OCI-LY3 (cell line): ENCODE data around the gene ANKRD39.

Experiments
- H2AFZ ChIP-seq: fragments of 200-600, 300-600 bp; shearing (Covaris generic); 2 replicates; pipeline ENCODE4 v1.6.0; 2014; ENCODE audit warnings: antibody characterized with exemption, low read depth, low read length
- H3K27ac ChIP-seq: fragments of 200-600, 300-600 bp; sonication (generic); 2 replicates; pipeline ENCODE4 v1.5.1; 2014; ENCODE audit warnings: mild to moderate bottlenecking, low read length, moderate library complexity, mixed read lengths
- H3K27me3 ChIP-seq: fragments of 200-600, 300-600 bp; sonication (generic); 2 replicates; pipeline ENCODE4 v1.6.1; 2014; ENCODE audit warnings: low read depth, low read length, mixed read lengths
- H3K36me3 ChIP-seq: fragments of 200-600, 300-600 bp; sonication (generic); replicated peaks from 2 replicates; pipeline ENCODE3; 2014; ENCODE audit warnings: low read depth, low read length, mixed read lengths
- H3K4me1 ChIP-seq: fragments of 300-600, 200-600 bp; sonication (generic); 2 replicates; pipeline ENCODE4 v1.6.1; 2014; ENCODE audit warnings: low read length, mixed read lengths
- H3K4me2 ChIP-seq: fragments of 200-600, 300-600 bp; sonication (generic); 2 replicates; pipeline ENCODE4 v1.6.1; 2014; ENCODE audit warnings: low read length, mixed read lengths
- H3K4me3 ChIP-seq: fragments of 300-600, 200-600 bp; sonication (generic); 2 replicates; pipeline ENCODE4 v1.5.1; 2014; ENCODE audit warnings: antibody characterized with exemption, mild to moderate bottlenecking, low read length, moderate library complexity
- H3K79me2 ChIP-seq: fragments of 300-600, 200-600 bp; shearing (Covaris generic); 2 replicates; pipeline ENCODE4 v1.6.1; 2014; ENCODE audit warnings: mild to moderate bottlenecking, low read length, mixed read lengths
- H3K9ac ChIP-seq: fragments of 300-600, 200-600 bp; shearing (Covaris generic); 2 replicates; pipeline ENCODE4 v1.6.0; 2014; ENCODE audit warnings: mild to moderate bottlenecking, low read length, moderate library complexity
- H3K9me3 ChIP-seq: fragments of 200-600, 300-600 bp; shearing (Covaris generic); 2 replicates; pipeline ENCODE4 v1.6.1; 2014; ENCODE audit warnings: low read length, mixed read lengths; ENCODE audit not compliant: insufficient read depth
- H4K20me1 ChIP-seq: fragments of 200-600, 300-600 bp; sonication (generic); 2 replicates; pipeline ENCODE4 v1.6.1; 2016; ENCODE audit warnings: low read length, mixed read lengths; ENCODE audit not compliant: insufficient read depth
- CTCF ChIP-seq: fragments of 200-600, 300-600 bp; sonication (generic); IDR thresholded peaks from 2 replicates; pipeline ENCODE4 v1.5.1; 2014; ENCODE audit warnings: antibody characterized with exemption, low read length, low read depth
- EZH2phosphoT487 ChIP-seq: fragments of 200-600 bp; shearing (Covaris generic); IDR thresholded peaks from 2 replicates; pipeline ENCODE4 v1.6.1; 2018; ENCODE audit warnings: antibody characterized with exemption, mixed run types, low read depth

ANKRD39 gene

GRCh38 chr2:96881349-96882195 lies 23.8 kb upstream of the ANKRD39 start:
- H2AFZ ChIP-seq: no peak overlapping the region
- H3K9ac ChIP-seq: no peak overlapping the region
- no peaks in the 10 kb centered on the region for H3K79me2 ChIP-seq
- no peaks in the 10 kb centered on the region for H4K20me1 ChIP-seq
- no peaks in the 10 kb centered on the region for H3K9me3 ChIP-seq
- H3K36me3 ChIP-seq: no peaks in the 10 kb centered on the region
- H3K4me1 ChIP-seq: peaks cover 23% of the 10 kb centered on the region
- H3K4me2 ChIP-seq: no peak overlapping the region
- TF ChIP-seq CTCF: no peak
- no peak for TF ChIP-seq EZH2phosphoT487
- no peaks in the 10 kb centered on the region; the same call in 1 of the 2 replicates for H3K27me3 ChIP-seq
- H3K27ac ChIP-seq: no peak overlapping the region
- H3K4me3 ChIP-seq: no peak overlapping the region

- H3K9ac ChIP-seq: no peak overlapping the region
Measured at GRCh38 chr2:96880891-96881273, 23.1 kb upstream of the ANKRD39 start.

GRCh38 chr2:96879545-96880040 lies 21.8 kb upstream of the ANKRD39 start:
- Histone ChIP-seq H3K4me2 (no peak overlapping the region), H2AFZ (no peak overlapping the region), H4K20me1 (no peaks in the 10 kb centered on the region), H3K4me1 (peaks cover 20% of the 10 kb centered on the region), H3K36me3 (no peaks in the 10 kb centered on the region), H3K27ac (no peak overlapping the region), H3K27me3 (no peaks in the 10 kb centered on the region; the same call in 1 of the 2 replicates), H3K9me3 (no peaks in the 10 kb centered on the region), H3K9ac (no peak overlapping the region), H3K4me3 (no peak overlapping the region), H3K79me2 (no peaks in the 10 kb centered on the region)
- no peak for TF ChIP-seq EZH2phosphoT487

More at GRCh38 chr2:96880891-96881273, 23.1 kb upstream of the ANKRD39 start:
- Histone ChIP-seq H3K9me3 (no peaks in the 10 kb centered on the region), H3K4me2 (no peak overlapping the region), H3K27ac (no peak overlapping the region), H2AFZ (no peak overlapping the region), H3K4me1 (peaks cover 17% of the 10 kb centered on the region), H3K27me3 (no peaks in the 10 kb centered on the region; the same call in 1 of the 2 replicates), H3K36me3 (no peaks in the 10 kb centered on the region), H3K4me3 (no peak overlapping the region), H3K79me2 (no peaks in the 10 kb centered on the region), H4K20me1 (no peaks in the 10 kb centered on the region)
- TF ChIP-seq CTCF: no peak
- TF ChIP-seq EZH2phosphoT487: no peak

GRCh38 chr2:96878796-96879544 lies 21.2 kb upstream of the ANKRD39 start:
- H3K79me2 ChIP-seq: no peaks in the 10 kb centered on the region
- no peak overlapping the region for H3K27ac ChIP-seq
- H3K9me3 ChIP-seq: no peaks in the 10 kb centered on the region
- no peaks in the 10 kb centered on the region; the same call in 1 of the 2 replicates for H3K27me3 ChIP-seq
- H4K20me1 ChIP-seq: no peaks in the 10 kb centered on the region
- TF ChIP-seq EZH2phosphoT487 (no peak), CTCF (no peak)
- no peak overlapping the region for H2AFZ ChIP-seq
- H3K4me2 ChIP-seq: no peak overlapping the region
- H3K36me3 ChIP-seq: no peaks in the 10 kb centered on the region
- H3K9ac ChIP-seq: no peak overlapping the region
- H3K4me1 ChIP-seq: peaks cover 26% of the 10 kb centered on the region
- no peak overlapping the region for H3K4me3 ChIP-seq
